ENCODE results near the gene PSG5.
"Not testable (repeated sequence)": the region's sequence is repeated elsewhere in the genome, so short reads cannot be mapped to it uniquely, and the experiment has no call there.

PSG5 gene

GRCh38 chr19:43186311-43186935 is at the start of gene PSG5:
PSG5 (minus strand) TSS chr19:43186536; CDS start chr19:43186405, 131 bp downstream.
- peak; percentile 14 for DNase-seq
- H3K27me3 ChIP-seq (replicated peaks); H3K36me3 ChIP-seq (replicated peaks); H3K27ac ChIP-seq; H3K4me3 ChIP-seq (ENCODE audit: low read depth, low read length); in situ Hi-C loops (cut with HindIII; ENCODE audit: low pct_ligation_motif_present, low sequenced_read_pairs): not testable (repeated sequence)

- H3K27ac ChIP-seq; H3K27me3 ChIP-seq (replicated peaks); in situ Hi-C loops (cut with HindIII; ENCODE audit: low pct_ligation_motif_present, low sequenced_read_pairs); H3K4me3 ChIP-seq (ENCODE audit: low read depth, low read length); H3K36me3 ChIP-seq (replicated peaks): not testable (repeated sequence)
- peak; percentile 2 for DNase-seq
Measured at GRCh38 chr19:43235686-43236085, 49.4 kb upstream of the PSG5 start.

GRCh38 chr19:43229315-43229714 is 43.0 kb upstream of the PSG5 start:
- Histone ChIP-seq H3K27me3 (replicated peaks) (no peaks in the 10 kb centered on the region), H3K27ac (no peak overlapping the region), H3K36me3 (replicated peaks) (no peaks in the 10 kb centered on the region), H3K4me3 (ENCODE audit: low read depth, low read length) (no peak overlapping the region)
- peak; percentile 19 for TF ChIP-seq CTCF (IDR thresholded peaks at IDR 0.05; ENCODE audit: low read depth, low read length, missing control alignments)
- DNase-seq, result peak; percentile 25
- in situ Hi-C loops (cut with HindIII; ENCODE audit: low pct_ligation_motif_present, low sequenced_read_pairs), result no loop called here

GRCh38 chr19:43228730-43229129 is 42.4 kb upstream of the PSG5 start:
- in situ Hi-C loops (cut with HindIII; ENCODE audit: low pct_ligation_motif_present, low sequenced_read_pairs); H3K27me3 ChIP-seq (replicated peaks); H3K36me3 ChIP-seq (replicated peaks); DNase-seq; H3K27ac ChIP-seq; H3K4me3 ChIP-seq (ENCODE audit: low read depth, low read length): not testable (repeated sequence)

- H3K4me3 ChIP-seq (ENCODE audit: low read depth, low read length); in situ Hi-C loops (cut with HindIII; ENCODE audit: low pct_ligation_motif_present, low sequenced_read_pairs); DNase-seq; H3K36me3 ChIP-seq (replicated peaks); H3K27me3 ChIP-seq (replicated peaks); H3K27ac ChIP-seq: not testable (repeated sequence)
Measured at GRCh38 chr19:43226986-43227385, 40.6 kb upstream of the PSG5 start.

- Histone ChIP-seq H3K36me3 (replicated peaks) (no peaks in the 10 kb centered on the region), H3K27ac (no peak overlapping the region), H3K4me3 (ENCODE audit: low read depth, low read length) (no peak overlapping the region), H3K27me3 (replicated peaks) (no peaks in the 10 kb centered on the region)
- in situ Hi-C loops (cut with HindIII; ENCODE audit: low pct_ligation_motif_present, low sequenced_read_pairs), result no loop called here
- no peak for TF ChIP-seq CTCF (IDR thresholded peaks at IDR 0.05; ENCODE audit: low read depth, low read length, missing control alignments)
- DNase-seq, result no peak
Measured at GRCh38 chr19:43224855-43225253, 38.5 kb upstream of the PSG5 start.

GRCh38 chr19:43224201-43224854 is 38.0 kb upstream of the PSG5 start:
- H3K4me3 ChIP-seq (ENCODE audit: low read depth, low read length); H3K27ac ChIP-seq; H3K36me3 ChIP-seq (replicated peaks); in situ Hi-C loops (cut with HindIII; ENCODE audit: low pct_ligation_motif_present, low sequenced_read_pairs); H3K27me3 ChIP-seq (replicated peaks): not testable (repeated sequence)
- DNase-seq, result peak; percentile 20

- in situ Hi-C loops (cut with HindIII; ENCODE audit: low pct_ligation_motif_present, low sequenced_read_pairs); DNase-seq; H3K36me3 ChIP-seq (replicated peaks); H3K27me3 ChIP-seq (replicated peaks); H3K27ac ChIP-seq; H3K4me3 ChIP-seq (ENCODE audit: low read depth, low read length): not testable (repeated sequence)
Measured at GRCh38 chr19:43221891-43222290, 35.6 kb upstream of the PSG5 start.

- H3K27ac ChIP-seq; DNase-seq; H3K27me3 ChIP-seq (replicated peaks); in situ Hi-C loops (cut with HindIII; ENCODE audit: low pct_ligation_motif_present, low sequenced_read_pairs); H3K4me3 ChIP-seq (ENCODE audit: low read depth, low read length); H3K36me3 ChIP-seq (replicated peaks): not testable (repeated sequence)
Measured at GRCh38 chr19:43219136-43219535, 32.8 kb upstream of the PSG5 start.

- H3K36me3 ChIP-seq (replicated peaks); H3K27ac ChIP-seq; in situ Hi-C loops (cut with HindIII; ENCODE audit: low pct_ligation_motif_present, low sequenced_read_pairs); H3K4me3 ChIP-seq (ENCODE audit: low read depth, low read length); DNase-seq; H3K27me3 ChIP-seq (replicated peaks): not testable (repeated sequence)
Measured at GRCh38 chr19:43215881-43216280, 29.5 kb upstream of the PSG5 start.

Data from brain microvascular endothelial cell (primary cell).